Body of pancreas (tissue), 4 donors: Measurements from ENCODE around the gene NDUFA13. TPM values are rescaled to one million over a fixed set of nuclear protein-coding genes. Genes with fewer than 3 reads are reported as not detected.
A peak's percentile ranks its signal among the peaks of the same experiment; 100 is the strongest.

Source experiments
- ATAC-seq: fragments of 150-250 bp; one replicate; pipeline ENCODE4 v1.9.1; 2016
- DNase-seq, 4 donors: peaks; one replicate each; pipeline ENCODE4 v3.0.0-alpha.2; 2019
- H3K27ac ChIP-seq, 4 donors: fragments of 200-600 bp; sonication (generic); 1 replicate in 3 of 4; 2 replicates in 1 of 4; pipeline versions ENCODE4 v1.5.1 to v1.6.1; 2016 to 2019; ENCODE audit warnings: mild to moderate bottlenecking in 1 of 4, mixed read lengths in 1 of 4, moderate library complexity in 1 of 4
- H3K27me3 ChIP-seq, 2 donors: fragments of 200-600 bp; sonication (generic); one replicate each; pipeline ENCODE4 v1.6.0; 2016; ENCODE audit warnings: mild to moderate bottlenecking in 1 of 2
- H3K36me3 ChIP-seq, 2 donors: fragments of 200-600 bp; sonication (generic); replicated peaks in 1 of 2; 2 replicates each; pipeline ENCODE4 v1.5.1; 2016; ENCODE audit warnings: low read depth in 2 of 2; ENCODE audit not compliant: insufficient read depth in 1 of 2
- H3K4me1 ChIP-seq: fragments of 200-600 bp; sonication (generic); one replicate; pipeline ENCODE4 v1.6.0; 2016
- H3K4me3 ChIP-seq, 2 donors: fragments of 200-600 bp; sonication (generic); 1 replicate in 1 of 2; 2 replicates in 1 of 2; pipeline ENCODE4 v1.5.1; 2016 to 2019
- H3K9me3 ChIP-seq, 3 donors: fragments of 200-600 bp; sonication (generic); 1 replicate in 2 of 3; 2 replicates in 1 of 3; pipeline ENCODE4 v1.5.1; 2016
- POLR2A ChIP-seq, 3 donors: fragments of 450-650 bp; IDR thresholded peaks; one replicate each; pipeline ENCODE4 v1.6.1; 2016; ENCODE audit warnings: antibody characterized with exemption in 3 of 3, mild to moderate bottlenecking in 2 of 3
- WGBS, 2 donors: methylation state at CpG; one replicate each; pipeline ENCODE4 v1.1.5; 2017; 5-methylcytosine and 5-hydroxymethylcytosine counted together
- intact Hi-C: fragments of 100-400 bp; cut with DNase I; formaldehyde crosslinking; loops from one replicate; pipeline ENCODE4 v1.15.1; 2023
- total RNA-seq, 2 donors: library from RNA; depleted of rRNA; stranded (reverse); fragments of >200 nt; gene quantifications; one replicate each; pipeline ENCODE4 v1.1.0, GENCODE V29; 2016
- TF ChIP-seq, protein P1 (sequence below), 7 experiments: fragments of 450-650 bp in 4 of 7; fragments of 200-600 bp in 3 of 7; sonication (generic) in 3 of 7; IDR thresholded peaks; one replicate each; pipeline ENCODE4 v1.5.1; 2016 to 2019; ENCODE audit warnings: antibody characterized with exemption in 7 of 7

NDUFA13 gene
- total RNA-seq, 2 donors from 2014 or later = 32.0 to 38.4 TPM

DNA sequence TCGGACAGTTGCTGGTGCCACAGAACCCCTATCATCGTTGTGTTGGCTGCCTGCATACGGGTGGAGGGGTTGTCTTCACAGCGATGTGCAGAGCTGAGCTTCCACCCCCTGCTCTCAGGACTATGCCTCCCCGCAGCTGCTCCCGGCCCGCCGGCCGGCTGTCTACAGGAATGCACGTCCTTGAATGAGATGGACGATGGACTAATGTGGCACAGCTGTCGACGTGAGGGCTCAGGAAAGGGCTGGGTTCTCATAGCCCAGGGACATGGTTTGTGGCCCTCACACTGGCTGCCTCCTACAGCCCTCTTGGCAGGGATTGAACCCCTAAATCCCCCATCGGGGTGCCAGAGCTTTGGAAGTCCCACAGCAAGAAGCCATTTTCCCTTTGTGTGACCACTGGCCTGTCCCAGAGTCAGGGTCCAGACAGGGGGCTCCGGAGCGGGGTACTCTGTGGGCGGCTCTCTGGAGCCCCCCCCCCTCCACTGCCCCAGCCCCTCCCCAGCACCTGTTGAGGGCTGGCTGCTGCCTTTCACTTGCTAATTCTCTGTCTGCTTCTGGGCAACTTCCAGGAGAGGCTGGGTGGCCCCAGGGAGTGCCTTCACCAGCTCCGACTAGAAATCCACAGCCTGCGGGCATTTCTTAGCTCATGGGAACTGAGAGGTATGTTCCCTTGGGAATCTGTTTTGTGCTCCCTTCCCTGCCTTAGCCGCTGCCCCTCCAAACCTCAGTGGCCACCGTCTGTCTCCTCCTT lies 40.8 kb upstream of the NDUFA13 start:
- TF ChIP-seq, protein P1, sequence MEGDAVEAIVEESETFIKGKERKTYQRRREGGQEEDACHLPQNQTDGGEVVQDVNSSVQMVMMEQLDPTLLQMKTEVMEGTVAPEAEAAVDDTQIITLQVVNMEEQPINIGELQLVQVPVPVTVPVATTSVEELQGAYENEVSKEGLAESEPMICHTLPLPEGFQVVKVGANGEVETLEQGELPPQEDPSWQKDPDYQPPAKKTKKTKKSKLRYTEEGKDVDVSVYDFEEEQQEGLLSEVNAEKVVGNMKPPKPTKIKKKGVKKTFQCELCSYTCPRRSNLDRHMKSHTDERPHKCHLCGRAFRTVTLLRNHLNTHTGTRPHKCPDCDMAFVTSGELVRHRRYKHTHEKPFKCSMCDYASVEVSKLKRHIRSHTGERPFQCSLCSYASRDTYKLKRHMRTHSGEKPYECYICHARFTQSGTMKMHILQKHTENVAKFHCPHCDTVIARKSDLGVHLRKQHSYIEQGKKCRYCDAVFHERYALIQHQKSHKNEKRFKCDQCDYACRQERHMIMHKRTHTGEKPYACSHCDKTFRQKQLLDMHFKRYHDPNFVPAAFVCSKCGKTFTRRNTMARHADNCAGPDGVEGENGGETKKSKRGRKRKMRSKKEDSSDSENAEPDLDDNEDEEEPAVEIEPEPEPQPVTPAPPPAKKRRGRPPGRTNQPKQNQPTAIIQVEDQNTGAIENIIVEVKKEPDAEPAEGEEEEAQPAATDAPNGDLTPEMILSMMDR (IDR thresholded peaks at IDR 0.05) = no peak
- no peak for TF ChIP-seq POLR2A (IDR thresholded peaks at IDR 0.05)
- ATAC-seq (no peak), DNase-seq (no peak)
- no peak overlapping the region for H3K27ac ChIP-seq
- WGBS, 2 donors = 55 to 65% methylated on average over 15 to 21 of the region's 21 CpGs
- H3K9me3 ChIP-seq = no peaks in the 10 kb centered on the region
- no peak overlapping the region for H3K4me3 ChIP-seq
- intact Hi-C loops = loop anchor here (5.0 kb wide), 1 partner anchor 48 kb away; no protein-coding TSS in a partner anchor
- peaks cover 11% of the 10 kb centered on the region for H3K4me1 ChIP-seq
- H3K36me3 ChIP-seq = no peaks in the 10 kb centered on the region
- no peaks in the 10 kb centered on the region for H3K27me3 ChIP-seq

DNA sequence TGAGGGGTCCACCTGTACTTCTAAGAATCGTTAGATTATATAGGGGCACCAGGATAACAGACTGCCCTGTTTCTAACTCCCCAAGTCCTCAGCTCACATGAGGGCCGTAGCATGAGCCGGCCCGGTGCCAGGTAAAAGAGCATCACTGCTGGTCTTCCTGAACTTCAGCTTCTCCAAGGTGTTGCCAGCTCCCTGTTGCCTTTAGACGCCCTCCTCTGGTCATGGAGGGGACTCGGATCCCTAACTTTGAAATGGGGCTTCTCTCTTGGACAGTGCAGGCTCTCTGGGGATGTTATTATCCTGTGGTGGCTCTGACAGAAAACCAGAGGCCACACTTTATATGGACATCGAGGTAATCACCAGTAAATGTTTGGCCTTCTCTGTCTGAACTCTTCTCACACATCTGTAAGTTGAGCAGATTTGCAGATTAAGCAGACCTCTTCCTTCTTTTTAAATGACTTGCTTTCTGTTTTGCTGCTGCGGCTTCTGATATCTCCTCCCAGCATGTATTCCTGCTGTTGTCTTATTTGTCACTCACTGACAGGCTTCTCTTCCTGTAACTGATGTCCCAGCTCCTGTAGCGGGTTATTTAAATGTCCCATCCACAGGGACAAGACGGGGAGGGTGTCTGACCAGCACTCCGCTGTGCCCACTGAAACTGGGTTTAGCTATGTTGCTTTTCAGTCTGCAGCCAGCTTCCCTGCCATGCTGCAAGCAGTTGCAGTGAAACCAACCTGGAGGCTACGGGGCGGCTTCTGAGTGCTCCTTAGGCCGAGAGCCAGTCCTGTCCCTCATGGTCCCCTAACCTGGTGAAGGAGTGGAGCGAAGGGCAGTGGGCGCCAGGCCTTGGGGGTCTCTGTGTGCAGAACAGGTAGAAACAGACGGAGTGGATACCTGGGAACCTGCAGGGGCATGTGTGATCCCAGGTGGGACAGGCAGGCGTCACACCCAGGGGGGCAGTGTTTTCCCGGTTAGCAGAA lies 39.9 kb upstream of the NDUFA13 start:
- no peak for TF ChIP-seq POLR2A (IDR thresholded peaks at IDR 0.05)
- TF ChIP-seq, protein P1 (IDR thresholded peaks at IDR 0.05) = peak in 5 of 7 experiments; percentile 15 to 29 (median 20)
- Histone ChIP-seq H3K9me3 (no peaks in the 10 kb centered on the region), H3K36me3 (no peaks in the 10 kb centered on the region), H3K4me3 (no peak overlapping the region), H3K27ac (no peak overlapping the region), H3K27me3 (no peaks in the 10 kb centered on the region), H3K4me1 (peaks cover 11% of the 10 kb centered on the region)
- 74 to 83% methylated on average over 16 to 19 of the region's 19 CpGs for WGBS, 2 donors
- DNase-seq (peak in 1 of 4 donors; percentile 21), ATAC-seq (no peak)
- intact Hi-C loops = loop anchor here (5.0 kb wide), 1 partner anchor 49 kb away; no protein-coding TSS in a partner anchor

DNA sequence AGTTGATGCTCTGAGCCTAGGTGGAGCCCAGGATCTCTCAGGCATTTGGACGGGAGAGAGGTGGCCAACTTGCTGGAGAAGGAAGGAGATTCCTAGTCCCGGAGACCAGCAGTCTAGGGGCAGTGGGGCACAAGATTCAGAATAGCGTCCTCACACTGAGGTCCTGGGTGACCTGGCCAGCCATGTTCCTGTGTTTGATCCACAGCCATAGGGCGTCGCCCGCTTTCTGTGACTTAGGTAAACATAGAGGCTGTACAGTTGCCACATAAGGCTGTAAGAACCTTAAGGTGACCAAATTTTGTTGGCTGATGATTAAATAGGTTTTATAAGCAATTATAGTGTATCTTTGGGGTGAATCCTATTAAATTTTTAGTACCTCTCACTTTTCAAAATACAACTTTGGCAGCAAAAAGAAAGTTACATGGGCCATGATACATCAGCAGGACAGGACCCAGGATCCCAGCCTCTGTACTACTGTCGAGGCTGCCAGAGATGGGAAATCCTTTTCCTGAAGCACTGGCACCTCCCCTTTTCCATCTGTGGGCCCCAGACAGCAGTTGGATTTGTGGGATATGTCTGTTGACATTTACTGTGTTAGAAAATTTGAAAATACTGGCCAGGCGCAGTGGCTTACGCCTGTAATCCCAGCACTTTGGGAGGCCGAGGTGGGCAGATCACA lies 38.2 kb upstream of the NDUFA13 start:
- no peak overlapping the region for H3K4me3 ChIP-seq
- intact Hi-C loops = loop anchor here (5.0 kb wide), 1 partner anchor 51 kb away; no protein-coding TSS in a partner anchor
- H3K36me3 ChIP-seq = no peaks in the 10 kb centered on the region
- TF ChIP-seq POLR2A (IDR thresholded peaks at IDR 0.05) = no peak
- TF ChIP-seq, protein P1 (IDR thresholded peaks at IDR 0.05) = no peak
- DNase-seq (peak in 2 of 4 donors; percentile 56 to 71), ATAC-seq (peak; percentile 51)
- H3K27me3 ChIP-seq = no peaks in the 10 kb centered on the region
- H3K4me1 ChIP-seq = peaks cover 11% of the 10 kb centered on the region
- H3K9me3 ChIP-seq = no peaks in the 10 kb centered on the region
- H3K27ac ChIP-seq = peak overlapping the region in 1 of 4 donors; percentile 16
- WGBS, 2 donors = 75 to 81% methylated on average over 10 of the region's 10 CpGs

DNA sequence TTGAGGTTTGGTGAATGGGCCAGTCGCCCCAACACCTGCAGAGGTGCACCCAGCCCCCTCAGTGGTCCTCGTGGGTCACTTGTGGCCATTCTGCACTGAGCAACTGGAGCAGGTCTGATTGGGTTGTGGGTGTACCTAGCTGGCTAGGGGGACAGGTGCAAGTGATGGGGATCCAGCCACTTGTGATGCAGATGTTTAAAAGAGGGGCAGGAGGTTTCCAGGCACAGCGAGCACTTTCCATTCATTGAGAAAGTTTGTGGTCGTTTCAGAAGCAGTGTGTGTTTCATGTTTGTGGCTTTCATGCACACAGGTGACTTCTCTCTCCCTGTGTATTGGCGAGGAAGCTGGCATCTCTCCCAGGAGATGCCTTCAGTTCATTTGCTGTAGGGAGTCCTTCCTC lies 35.3 kb upstream of the NDUFA13 start:
- Histone ChIP-seq H3K4me1 (peaks cover 18% of the 10 kb centered on the region), H3K9me3 (no peaks in the 10 kb centered on the region), H3K27me3 (no peaks in the 10 kb centered on the region), H3K36me3 (no peaks in the 10 kb centered on the region), H3K27ac (no peak overlapping the region), H3K4me3 (no peak overlapping the region)
- ATAC-seq (no peak), DNase-seq (no peak)
- 50 to 65% methylated on average over 3 to 5 of the region's 5 CpGs for WGBS, 2 donors
- TF ChIP-seq POLR2A (IDR thresholded peaks at IDR 0.05) = no peak
- TF ChIP-seq, protein P1 (IDR thresholded peaks at IDR 0.05) = no peak
- intact Hi-C loops = no loop called here
